ENCODE measurements around the gene ADAMTS6.

DNA sequence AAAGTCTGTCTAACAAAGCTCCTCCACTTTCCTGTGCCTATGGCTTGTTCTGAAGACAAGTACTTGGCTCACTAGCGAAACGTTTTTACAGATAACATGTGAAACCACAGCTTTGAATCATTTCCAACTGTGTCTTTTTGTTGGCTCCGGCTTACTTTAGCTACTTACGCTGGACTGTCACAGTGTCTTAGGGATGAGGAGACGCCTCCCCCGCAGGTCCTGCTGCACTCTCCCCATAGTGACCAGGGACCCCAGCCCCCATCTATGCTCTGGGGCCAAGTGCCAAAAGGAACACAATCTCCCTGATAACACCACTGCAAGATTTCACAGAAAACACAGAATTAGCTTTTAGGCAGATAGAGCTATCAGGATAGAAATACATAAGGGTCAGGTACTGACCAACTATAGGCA, 219.1 kb downstream of the ADAMTS6 start:
- TF ChIP-seq POLR2A (IDR thresholded peaks at IDR 0.05; ENCODE audit: low read length) (no peak), GATA1 (IDR thresholded peaks at IDR 0.05; ENCODE audit: low read depth, low read length) (no peak)
